Activated naive CD8-positive, alpha-beta T cell treated with anti-CD3 and anti-CD28 coated beads for 36 hours (primary cell): ENCODE data around the gene SAMD1. TPM values are rescaled to one million over a fixed set of nuclear protein-coding genes. Genes with fewer than 3 reads are reported as not detected.
A peak's percentile ranks its signal among the peaks of the same experiment; 100 is the strongest.

ENCODE experiments used
- DNase-seq: peaks from one replicate; pipeline ENCODE4 v3.0.0; 2021
- H3K27ac Mint-ChIP-seq: one replicate; pipeline ENCODE4 v1.8.0; 2022; ENCODE audit warnings: mild to moderate bottlenecking, moderate library complexity, mixed read lengths
- H3K27me3 Mint-ChIP-seq: one replicate; pipeline ENCODE4 v1.8.0; 2022; ENCODE audit warnings: mild to moderate bottlenecking, mixed read lengths
- H3K36me3 Mint-ChIP-seq: one replicate; pipeline ENCODE4 v1.8.0; 2021; ENCODE audit warnings: mild to moderate bottlenecking, mixed read lengths
- H3K4me1 Mint-ChIP-seq: one replicate; pipeline ENCODE4 v1.8.0; 2021; ENCODE audit warnings: mixed read lengths
- H3K4me3 Mint-ChIP-seq: one replicate; pipeline ENCODE4 v1.8.0; 2022; ENCODE audit warnings: mild to moderate bottlenecking, moderate library complexity, mixed read lengths
- H3K9me3 Mint-ChIP-seq: one replicate; pipeline ENCODE4 v1.8.0; 2022; ENCODE audit warnings: mixed read lengths
- total RNA-seq, 2 experiments: library from RNA; stranded (reverse); gene quantifications; one replicate each; pipeline ENCODE4 v1.2.3, GENCODE V29; 2021

SAMD1 gene
- 10 to 100 TPM; 66.7 to 68.0 TPM for total RNA-seq

- peaks cover 11% of the 10 kb centered on the region for H3K9me3 Mint-ChIP-seq
- no peaks in the 10 kb centered on the region for H3K27me3 Mint-ChIP-seq
- H3K27ac Mint-ChIP-seq, result peak within 1 kb of the TSS; percentile 96
- H3K36me3 Mint-ChIP-seq, result peaks cover 31% of the 10 kb centered on the region
- peaks cover 14% of the 10 kb centered on the region for H3K4me1 Mint-ChIP-seq
- H3K4me3 Mint-ChIP-seq, result peak within 1 kb of the TSS; percentile 96
- peak; percentile 76 for DNase-seq
Observed at GRCh38 chr19:14090509-14091080, at the start of gene SAMD1. SAMD1 (minus strand) TSS chr19:14090751.

GRCh38 chr19:14139944-14140343, 49.4 kb upstream of the SAMD1 start:
- H3K9me3 Mint-ChIP-seq, result no peaks in the 10 kb centered on the region

GRCh38 chr19:14138576-14139265, 48.2 kb upstream of the SAMD1 start:
- Mint-ChIP-seq H3K36me3 (peaks cover 24% of the 10 kb centered on the region), H3K9me3 (no peaks in the 10 kb centered on the region), H3K27me3 (no peaks in the 10 kb centered on the region), H3K27ac (peak overlapping the region; percentile 73), H3K4me3 (peak overlapping the region; percentile 59), H3K4me1 (peaks cover 37% of the 10 kb centered on the region)
- DNase-seq, result no peak

More at GRCh38 chr19:14139944-14140343, 49.4 kb upstream of the SAMD1 start:
- H3K4me1 Mint-ChIP-seq, result peaks cover 30% of the 10 kb centered on the region
- H3K27ac Mint-ChIP-seq, result peak overlapping the region; percentile 11
- no peak overlapping the region for H3K4me3 Mint-ChIP-seq
- peaks cover 14% of the 10 kb centered on the region for H3K36me3 Mint-ChIP-seq
- H3K27me3 Mint-ChIP-seq, result no peaks in the 10 kb centered on the region
- DNase-seq, result no peak

GRCh38 chr19:14136509-14137281, 46.1 kb upstream of the SAMD1 start, which contains the start of gene ASF1B:
ASF1B (minus strand) TSS chr19:14136589; CDS start chr19:14136456, 133 bp downstream.
- Mint-ChIP-seq H3K4me1 (peaks cover 29% of the 10 kb centered on the region), H3K27me3 (no peaks in the 10 kb centered on the region), H3K9me3 (no peaks in the 10 kb centered on the region), H3K4me3 (peak within 1 kb of the TSS; percentile 94), H3K36me3 (peaks cover 30% of the 10 kb centered on the region), H3K27ac (peak within 1 kb of the TSS; percentile 96)
- DNase-seq, result peak; percentile 99

- Mint-ChIP-seq H3K4me3 (peak overlapping the region; percentile 94), H3K36me3 (peaks cover 29% of the 10 kb centered on the region), H3K4me1 (peaks cover 25% of the 10 kb centered on the region), H3K9me3 (no peaks in the 10 kb centered on the region), H3K27ac (peak overlapping the region; percentile 96), H3K27me3 (no peaks in the 10 kb centered on the region)
- no peak for DNase-seq
Observed at GRCh38 chr19:14135985-14136508, 45.5 kb upstream of the SAMD1 start.

- H3K4me1 Mint-ChIP-seq, result peaks cover 24% of the 10 kb centered on the region
- no peaks in the 10 kb centered on the region for H3K27me3 Mint-ChIP-seq
Observed at GRCh38 chr19:14135355-14135754, 44.8 kb upstream of the SAMD1 start.

GRCh38 chr19:14127929-14128509, 37.5 kb upstream of the SAMD1 start:
- no peak overlapping the region for H3K27ac Mint-ChIP-seq

More at GRCh38 chr19:14135355-14135754, 44.8 kb upstream of the SAMD1 start:
- H3K27ac Mint-ChIP-seq, result peak overlapping the region; percentile 96
- no peak for DNase-seq
- peaks cover 27% of the 10 kb centered on the region for H3K36me3 Mint-ChIP-seq
- H3K4me3 Mint-ChIP-seq, result peak overlapping the region; percentile 94
- H3K9me3 Mint-ChIP-seq, result no peaks in the 10 kb centered on the region

GRCh38 chr19:14127176-14127575, 36.6 kb upstream of the SAMD1 start:
- Mint-ChIP-seq H3K36me3 (peaks cover 23% of the 10 kb centered on the region), H3K27me3 (no peaks in the 10 kb centered on the region), H3K4me3 (no peak overlapping the region), H3K27ac (no peak overlapping the region), H3K9me3 (no peaks in the 10 kb centered on the region), H3K4me1 (no peaks in the 10 kb centered on the region)
- no peak for DNase-seq

More at GRCh38 chr19:14127929-14128509, 37.5 kb upstream of the SAMD1 start:
- Mint-ChIP-seq H3K36me3 (peaks cover 22% of the 10 kb centered on the region), H3K27me3 (no peaks in the 10 kb centered on the region), H3K4me3 (no peak overlapping the region), H3K4me1 (no peaks in the 10 kb centered on the region), H3K9me3 (no peaks in the 10 kb centered on the region)
- no peak for DNase-seq

- Mint-ChIP-seq H3K27me3 (no peaks in the 10 kb centered on the region), H3K4me3 (no peak overlapping the region), H3K4me1 (peaks cover 9% of the 10 kb centered on the region), H3K27ac (no peak overlapping the region), H3K36me3 (peaks cover 15% of the 10 kb centered on the region), H3K9me3 (no peaks in the 10 kb centered on the region)
- no peak for DNase-seq
Observed at GRCh38 chr19:14122924-14123323, 32.4 kb upstream of the SAMD1 start.

- Mint-ChIP-seq H3K4me3 (no peak overlapping the region), H3K9me3 (no peaks in the 10 kb centered on the region), H3K27ac (no peak overlapping the region), H3K4me1 (peaks cover 24% of the 10 kb centered on the region), H3K36me3 (peaks cover 15% of the 10 kb centered on the region), H3K27me3 (no peaks in the 10 kb centered on the region)
- DNase-seq, result no peak
Observed at GRCh38 chr19:14120497-14120780, 29.9 kb upstream of the SAMD1 start.

- DNase-seq, result no peak
- Mint-ChIP-seq H3K27ac (no peak overlapping the region), H3K27me3 (no peaks in the 10 kb centered on the region), H3K4me1 (peaks cover 26% of the 10 kb centered on the region), H3K36me3 (peaks cover 11% of the 10 kb centered on the region), H3K9me3 (no peaks in the 10 kb centered on the region), H3K4me3 (no peak overlapping the region)
Observed at GRCh38 chr19:14119644-14120496, 29.3 kb upstream of the SAMD1 start.

GRCh38 chr19:14119146-14119545, 28.6 kb upstream of the SAMD1 start:
- peak overlapping the region; percentile 86 for H3K4me3 Mint-ChIP-seq

GRCh38 chr19:14118165-14119051, 27.9 kb upstream of the SAMD1 start:
- Mint-ChIP-seq H3K36me3 (peaks cover 7% of the 10 kb centered on the region), H3K4me1 (peaks cover 30% of the 10 kb centered on the region), H3K27ac (peak overlapping the region; percentile 88), H3K27me3 (no peaks in the 10 kb centered on the region), H3K9me3 (no peaks in the 10 kb centered on the region), H3K4me3 (peak overlapping the region; percentile 86)
- DNase-seq, result peak; percentile 38

More at GRCh38 chr19:14119146-14119545, 28.6 kb upstream of the SAMD1 start:
- Mint-ChIP-seq H3K36me3 (peaks cover 7% of the 10 kb centered on the region), H3K27ac (no peak overlapping the region), H3K27me3 (no peaks in the 10 kb centered on the region), H3K9me3 (no peaks in the 10 kb centered on the region), H3K4me1 (peaks cover 26% of the 10 kb centered on the region)
- DNase-seq, result no peak
